IPS-11a (cell line): ENCODE measurements around the gene PRICKLE2.

Experiments used
- H3K4me3 ChIP-seq: one replicate; pipeline ENCODE4 v1.5.1; 2013; ENCODE audit warnings: low read depth, low read length, control low read depth

The PRICKLE2 gene

DNA sequence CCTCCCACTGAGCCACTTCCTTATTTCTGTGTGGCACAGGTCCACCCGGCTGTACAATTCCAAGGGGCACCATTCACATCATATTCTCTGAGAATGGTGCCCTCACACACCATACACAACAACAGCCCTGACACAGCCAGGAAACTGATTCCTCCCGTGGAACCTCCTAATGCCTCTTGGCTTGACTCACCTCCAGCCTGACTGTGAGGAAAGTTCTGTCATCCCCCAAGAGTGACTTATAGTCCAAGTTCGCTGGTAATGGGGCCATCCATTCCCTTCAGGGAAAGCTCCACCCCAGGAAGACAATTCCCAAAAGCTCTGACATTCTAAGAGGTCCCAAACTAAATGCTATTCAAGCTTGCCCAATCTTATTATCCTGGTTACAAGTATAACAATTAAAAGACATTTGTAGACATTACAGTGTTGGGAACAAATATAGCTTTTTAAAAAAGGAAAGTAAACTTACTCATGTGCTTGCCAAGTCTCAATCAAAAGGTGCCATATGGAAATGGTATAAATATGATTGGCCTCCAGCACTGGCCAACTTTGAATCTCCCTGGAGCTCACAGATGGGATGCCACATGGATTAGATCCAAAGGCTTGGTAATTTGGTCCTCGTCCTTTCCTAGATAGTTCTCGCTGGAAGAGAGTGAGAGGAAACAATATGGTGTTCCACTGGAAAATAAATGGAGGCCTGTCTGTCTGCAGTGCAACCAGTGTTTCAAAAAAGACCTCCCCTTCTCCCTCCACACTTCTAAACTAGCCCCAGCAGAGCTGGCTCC, 145.7 kb downstream of the PRICKLE2 start:
- no peak overlapping the region for H3K4me3 ChIP-seq

DNA sequence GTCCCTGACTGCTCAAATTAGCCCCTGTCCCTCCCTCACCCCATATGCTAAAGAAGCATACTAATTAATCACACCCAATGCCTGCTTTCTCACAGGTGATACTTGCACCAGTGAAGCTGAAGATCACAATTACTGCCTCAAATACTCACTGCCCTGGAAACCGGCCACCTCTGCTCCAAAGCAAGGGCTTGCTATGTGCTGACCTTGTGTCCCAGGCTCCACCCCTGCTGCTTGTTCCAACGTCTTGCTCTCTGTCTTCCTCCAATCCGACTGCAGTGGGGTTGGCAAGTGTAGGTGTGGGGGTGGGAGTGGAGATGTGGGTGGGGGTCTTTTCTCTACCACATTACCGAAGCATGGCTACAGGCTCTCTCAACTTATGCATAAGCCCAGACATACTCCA, 146.3 kb downstream of the PRICKLE2 start:
- H3K4me3 ChIP-seq, result no peak overlapping the region

DNA sequence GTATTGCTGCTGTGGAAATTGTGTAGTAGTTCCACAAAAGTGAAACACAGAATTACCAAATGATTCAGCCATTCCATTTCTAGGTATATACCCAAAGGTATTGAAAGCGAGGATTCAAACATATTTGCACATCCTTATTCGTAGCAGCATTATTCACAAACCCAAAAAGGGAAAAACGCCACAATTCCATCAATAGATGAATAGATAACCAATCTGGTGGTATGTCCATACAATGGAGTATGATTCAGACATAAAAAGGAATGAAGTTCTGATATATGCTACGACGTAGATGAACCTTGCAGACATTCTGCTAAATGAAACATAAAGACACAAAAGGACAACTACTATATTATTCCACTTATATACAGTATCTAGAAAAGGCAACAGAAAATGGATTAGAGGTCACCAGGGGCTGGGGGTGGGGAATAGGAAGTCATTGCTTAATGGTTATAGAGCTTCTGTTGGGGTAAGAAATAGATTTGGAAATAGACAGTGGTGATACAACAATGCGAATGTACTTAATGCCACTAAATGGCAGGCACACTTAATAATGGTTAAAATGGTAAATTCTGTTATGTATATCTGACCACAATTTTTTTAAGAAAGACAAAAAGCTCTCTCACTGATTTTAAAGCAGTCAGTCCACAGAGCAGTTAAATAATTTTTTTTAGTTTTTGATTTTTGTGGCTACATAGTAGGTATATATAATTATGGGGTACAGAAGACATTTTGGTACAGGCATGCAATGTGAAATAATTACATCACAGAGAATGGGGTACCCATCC, 150.2 kb downstream of the PRICKLE2 start:
- no peak overlapping the region for H3K4me3 ChIP-seq

DNA sequence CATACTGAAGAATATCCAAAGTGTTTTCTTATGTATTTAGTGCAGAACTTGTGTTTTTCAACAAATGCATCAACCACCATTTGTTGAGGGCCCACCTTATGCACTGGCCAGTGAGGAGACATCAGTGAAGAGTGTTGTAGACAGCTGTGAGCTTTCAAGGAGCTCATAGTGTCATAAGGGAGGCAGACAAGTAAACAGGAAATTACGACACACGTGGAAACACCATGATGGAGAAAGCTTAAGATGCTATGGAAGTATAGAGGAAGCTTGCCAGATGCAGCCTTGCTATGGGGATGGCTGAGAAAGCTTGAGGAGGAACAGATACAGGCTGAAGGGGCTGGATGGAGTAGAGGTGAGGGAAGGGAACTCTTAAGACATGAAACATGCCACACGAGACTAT, 151.2 kb downstream of the PRICKLE2 start:
- no peak overlapping the region for H3K4me3 ChIP-seq

DNA sequence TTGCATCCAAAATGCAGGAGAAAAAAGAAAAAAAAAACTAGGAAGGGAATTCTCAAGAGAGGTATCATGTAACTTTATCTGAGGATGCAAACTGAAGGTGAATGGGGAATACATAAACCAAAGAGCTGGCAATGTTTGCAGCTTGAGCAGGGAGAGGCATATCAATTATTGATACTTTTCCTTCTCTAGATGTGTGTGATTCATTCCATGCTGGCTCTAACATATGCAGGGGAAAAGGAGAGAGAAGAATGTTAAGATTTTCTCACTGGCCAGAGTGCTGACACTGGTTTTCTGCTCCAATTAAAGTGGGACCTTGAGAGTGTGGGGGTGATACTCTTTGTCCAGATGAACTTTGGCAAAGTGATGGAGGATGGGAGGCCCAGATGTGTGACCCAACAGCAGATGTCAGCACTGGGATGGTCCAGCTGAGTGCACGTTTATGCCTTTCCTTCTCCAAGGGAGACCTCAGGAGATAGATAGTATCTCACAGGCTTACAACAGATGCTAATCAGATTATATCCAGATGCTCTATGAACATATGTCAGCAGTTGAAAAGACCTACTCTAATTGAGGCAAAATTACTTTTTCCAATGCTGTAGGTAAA, 152.0 kb downstream of the PRICKLE2 start:
- no peak overlapping the region for H3K4me3 ChIP-seq

GRCh38 chr3:64072126-64072525, 153.1 kb downstream of the PRICKLE2 start:
- no peak overlapping the region for H3K4me3 ChIP-seq

- H3K4me3 ChIP-seq, result no peak overlapping the region
Observed at GRCh38 chr3:64070704-64071103, 154.6 kb downstream of the PRICKLE2 start.

- H3K4me3 ChIP-seq, result no peak overlapping the region
Observed at GRCh38 chr3:64067506-64068346, 157.5 kb downstream of the PRICKLE2 start.

DNA sequence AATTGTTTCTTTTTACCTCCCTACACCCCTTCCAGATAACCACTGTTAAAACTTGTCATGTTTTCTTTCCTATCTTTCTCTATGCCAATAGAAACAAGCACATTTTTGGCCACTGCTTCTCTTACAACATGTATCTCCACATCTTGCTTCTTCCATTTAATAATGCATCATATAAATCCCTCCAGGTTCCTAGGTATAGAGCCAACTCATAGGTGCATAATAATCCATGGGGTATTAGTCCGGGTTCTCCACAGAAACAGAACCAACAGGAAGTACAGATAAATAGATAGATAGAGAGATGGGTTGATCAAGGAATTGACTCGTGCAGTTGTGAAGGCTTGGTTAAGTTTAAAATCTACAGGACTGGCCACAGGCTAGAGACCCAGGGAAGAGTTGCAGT, 160.5 kb downstream of the PRICKLE2 start:
- H3K4me3 ChIP-seq, result no peak overlapping the region

DNA sequence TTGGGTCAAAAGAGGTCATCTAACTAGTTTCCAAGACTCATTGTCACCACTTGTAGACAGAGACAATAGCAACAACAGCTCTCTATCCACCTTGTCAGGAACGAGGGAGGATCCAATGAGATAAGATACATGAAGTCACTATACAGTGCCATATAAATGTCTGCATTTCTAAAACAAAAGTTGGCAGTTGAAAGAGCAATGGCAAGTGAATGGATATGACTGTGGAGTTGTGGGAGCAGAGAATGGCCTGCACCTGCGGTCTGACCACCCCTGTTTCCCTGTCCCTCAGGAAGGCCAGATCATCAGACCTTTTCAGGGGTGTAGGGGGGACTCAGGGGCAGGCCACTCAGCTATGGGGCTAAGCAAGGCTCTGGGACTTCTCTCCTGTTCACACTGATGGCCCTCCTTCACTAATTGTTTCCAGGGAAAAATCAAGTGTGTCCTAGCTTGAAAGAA, 161.3 kb downstream of the PRICKLE2 start:
- H3K4me3 ChIP-seq, result no peak overlapping the region

DNA sequence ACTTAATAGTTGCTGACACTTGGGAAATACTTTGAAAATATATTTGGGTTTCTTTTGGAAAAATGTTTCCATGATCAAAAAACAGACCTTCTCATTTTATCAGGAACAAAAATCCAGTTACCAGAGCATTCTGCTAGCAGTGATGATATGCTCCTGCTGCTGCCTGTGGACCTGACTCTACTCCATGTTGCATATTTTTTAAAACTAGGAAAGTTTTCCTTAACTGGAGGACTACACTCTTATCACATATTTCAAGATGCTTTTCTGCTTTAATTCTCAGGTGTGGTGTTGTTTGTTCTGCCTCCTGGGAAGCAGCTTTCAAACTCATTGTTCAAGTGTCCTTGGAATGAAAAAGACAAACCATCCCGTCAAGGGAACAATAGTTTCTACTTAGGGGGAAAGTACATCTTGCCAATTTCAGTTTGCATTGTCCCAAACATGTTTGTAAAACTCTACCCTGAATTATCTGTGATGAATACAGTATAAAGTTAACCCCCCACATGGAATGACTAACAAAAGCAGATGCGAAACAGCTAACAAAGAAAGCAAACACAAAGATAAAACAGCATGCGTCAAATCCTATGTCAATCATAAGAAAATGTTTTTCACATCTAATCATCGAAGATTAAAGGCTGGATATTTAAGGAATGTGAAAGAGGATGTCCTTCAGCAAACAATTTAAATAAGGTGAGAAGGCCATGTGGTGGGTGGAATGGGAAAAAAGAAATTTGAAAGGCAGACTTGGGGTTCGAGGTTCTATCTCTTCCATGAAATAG, 161.9 kb downstream of the PRICKLE2 start:
- H3K4me3 ChIP-seq, result no peak overlapping the region

DNA sequence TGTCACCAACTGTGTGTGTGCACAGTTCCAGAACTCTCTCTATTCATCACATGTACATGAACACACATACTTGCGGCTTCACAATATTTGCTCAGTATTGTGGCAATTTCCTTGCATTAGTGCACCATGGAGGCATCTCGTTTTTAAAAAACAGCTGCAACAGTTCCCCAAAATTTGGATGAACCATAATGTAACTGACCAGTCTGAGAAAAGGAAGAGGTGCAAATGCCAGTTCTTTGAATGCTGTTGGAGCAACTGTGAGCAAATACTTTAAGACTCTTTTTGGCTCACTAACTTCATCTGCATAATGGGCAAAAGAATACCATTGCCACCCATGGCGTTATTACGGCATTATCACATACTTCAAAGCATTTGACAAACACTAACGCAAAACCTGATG, 163.6 kb downstream of the PRICKLE2 start:
- H3K4me3 ChIP-seq, result no peak overlapping the region

GRCh38 chr3:64059484-64060175, 165.6 kb downstream of the PRICKLE2 start:
- H3K4me3 ChIP-seq, result no peak overlapping the region

DNA sequence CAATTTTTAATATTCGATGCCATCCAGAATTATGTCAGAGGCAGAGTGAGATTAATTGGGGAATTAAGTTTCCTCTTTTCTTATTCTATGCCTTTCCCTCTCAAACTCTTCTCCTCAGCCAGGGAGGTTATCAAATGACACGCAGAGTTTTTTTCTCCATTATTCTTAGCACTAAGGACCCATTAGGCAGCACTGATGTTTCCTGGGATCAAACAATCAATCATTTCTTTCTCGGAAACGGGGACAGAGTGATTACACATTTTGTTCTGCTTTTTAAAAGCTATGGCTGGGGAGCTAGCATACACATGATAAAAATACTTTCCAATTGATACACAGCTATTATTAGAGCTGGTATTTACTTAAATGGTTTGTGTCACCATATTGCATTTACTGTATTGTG, 166.7 kb downstream of the PRICKLE2 start:
- H3K4me3 ChIP-seq, result no peak overlapping the region

DNA sequence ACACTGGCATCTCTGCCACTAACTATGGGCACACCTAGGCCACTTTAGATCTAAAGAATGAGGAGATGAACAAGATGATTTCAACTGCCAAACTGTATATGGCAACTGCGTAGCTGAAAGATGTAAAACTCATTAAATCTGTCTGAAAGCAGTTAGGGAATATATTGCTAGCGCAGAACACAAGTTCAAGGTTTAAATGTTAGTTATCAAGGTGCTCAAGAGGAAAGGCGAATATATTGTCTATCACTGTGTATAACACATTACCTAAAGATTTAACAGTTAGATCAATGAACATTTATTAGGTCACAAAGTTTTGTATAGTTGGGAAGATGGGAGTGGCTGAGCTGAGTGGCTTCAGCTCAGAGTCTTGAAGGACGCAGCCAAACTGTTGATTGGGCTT, 168.0 kb downstream of the PRICKLE2 start:
- no peak overlapping the region for H3K4me3 ChIP-seq

- no peak overlapping the region for H3K4me3 ChIP-seq
Observed at GRCh38 chr3:64056606-64057180, 168.6 kb downstream of the PRICKLE2 start.

DNA sequence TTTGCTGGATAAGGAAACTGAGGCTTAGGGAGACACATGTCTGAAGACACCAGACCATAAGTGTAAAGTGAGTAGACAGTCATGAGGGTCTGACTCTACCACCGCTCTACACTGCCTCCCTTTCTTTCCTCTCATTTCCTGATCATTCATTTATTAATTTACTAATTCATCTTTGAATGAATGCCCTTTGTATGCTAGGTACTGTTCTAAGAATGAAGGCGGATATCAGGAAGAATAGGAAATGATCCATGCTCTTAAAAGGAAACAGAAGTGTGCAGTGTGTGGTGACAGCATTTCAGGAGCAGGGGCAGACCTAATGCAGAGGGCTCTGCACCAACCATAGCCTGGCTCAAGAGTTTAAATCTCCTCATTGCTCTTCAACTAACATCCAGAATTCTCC, 170.2 kb downstream of the PRICKLE2 start:
- H3K4me3 ChIP-seq, result no peak overlapping the region

DNA sequence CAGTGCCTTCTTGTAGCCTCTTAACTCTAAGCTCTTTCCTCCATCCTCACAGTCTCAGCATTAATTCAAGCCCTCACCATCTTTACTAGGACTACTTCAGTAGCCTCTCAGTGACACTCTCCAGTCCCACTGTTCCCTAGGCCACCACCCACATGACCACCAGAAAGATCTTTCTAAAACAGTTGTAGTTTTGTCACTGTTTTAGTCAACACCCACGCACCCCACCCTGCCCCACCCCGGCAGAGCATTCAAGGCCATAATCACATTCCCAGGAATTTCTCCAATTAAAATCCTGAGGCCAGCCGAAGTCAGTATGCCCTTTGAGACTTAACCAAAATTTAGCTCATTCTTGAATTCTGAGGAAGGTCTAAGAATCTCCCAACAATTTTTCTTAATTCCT, 170.8 kb downstream of the PRICKLE2 start:
- H3K4me3 ChIP-seq, result no peak overlapping the region

DNA sequence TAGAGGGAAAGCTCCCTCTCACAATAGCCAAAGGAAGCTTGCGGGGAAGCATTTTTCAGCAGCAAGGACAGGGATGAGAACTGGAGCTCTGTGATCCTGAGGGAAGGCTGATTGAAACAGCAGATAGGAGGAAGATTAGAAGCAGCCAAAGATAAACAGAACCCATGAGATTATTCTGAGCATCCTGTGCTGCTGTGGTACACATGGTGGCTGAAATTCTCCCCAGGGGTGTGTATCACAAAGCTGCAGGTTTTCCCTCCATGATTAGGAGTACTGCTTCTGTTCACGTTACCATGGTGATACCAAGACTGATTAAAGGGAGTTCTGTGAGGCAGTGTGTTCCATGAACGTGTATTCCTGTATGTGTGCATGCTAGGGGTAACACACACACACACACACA, 171.7 kb downstream of the PRICKLE2 start:
- H3K4me3 ChIP-seq, result no peak overlapping the region
